ENCODE measurements around the gene SYTL2. TPM values are rescaled to one million over a fixed set of nuclear protein-coding genes. Genes with fewer than 3 reads are reported as not detected.

The SYTL2 gene
- total RNA-seq: 14.3 and 22.7 TPM in 2 replicates

GRCh38 chr11:85810871-85811611 lies at the start of gene SYTL2:
Gene SYTL2 (minus strand): TSS chr11:85811141. CDS start chr11:85757725, 53,416 bp downstream.

GRCh38 chr11:85855341-85855656 lies 44.4 kb upstream of the SYTL2 start, which contains the start of gene CCDC83:
Gene CCDC83 (plus strand): TSS chr11:85855383. CDS start chr11:85865124, 9,741 bp downstream.

GRCh38 chr11:85685820-85686459 lies 125.0 kb downstream of the SYTL2 start, which contains the start of gene CCDC89:
Gene CCDC89 (minus strand): TSS chr11:85686195. CDS start chr11:85686130, 65 bp downstream.

GRCh38 chr11:85664615-85665481 lies 146.1 kb downstream of the SYTL2 start, which contains the start of gene CREBZF:
Gene CREBZF (minus strand): TSS chr11:85665129. CDS start chr11:85664875, 254 bp downstream.

GRCh38 chr11:85647604-85648299 lies 163.2 kb downstream of the SYTL2 start, which contains the start of gene TMEM126A:
Gene TMEM126A (plus strand): TSS chr11:85647967. CDS start chr11:85650256, 2,289 bp downstream.

Other genes starting within 250 kb of the SYTL2 start
- gene DLG2, start 183.8 kb downstream of the SYTL2 start, total RNA-seq: 1.5 and 2.1 TPM in 2 replicates
- 52.2 and 63.0 TPM in 2 replicates for gene TMEM126B, start 182.5 kb downstream of the SYTL2 start, total RNA-seq
- gene TMEM126A, start 163.2 kb downstream of the SYTL2 start, total RNA-seq: 19.6 and 35.6 TPM in 2 replicates
- gene CREBZF, start 146.0 kb downstream of the SYTL2 start, total RNA-seq: 38.3 and 46.3 TPM in 2 replicates
- gene CCDC89, start 124.9 kb downstream of the SYTL2 start, total RNA-seq: 2.5 and 3.6 TPM in 2 replicates
- not detected in 2 replicates for gene CCDC83, start 44.2 kb upstream of the SYTL2 start, total RNA-seq